CD4-positive, alpha-beta T cell treated with Interleukin-4 for 1 hour (primary cell): ENCODE measurements around the gene TENT4A.

Source experiments
- DNase-seq, 2 donors: peaks; one replicate each; pipeline ENCODE4 v3.0.0-alpha.2; 2020 to 2022

Gene TENT4A

DNA sequence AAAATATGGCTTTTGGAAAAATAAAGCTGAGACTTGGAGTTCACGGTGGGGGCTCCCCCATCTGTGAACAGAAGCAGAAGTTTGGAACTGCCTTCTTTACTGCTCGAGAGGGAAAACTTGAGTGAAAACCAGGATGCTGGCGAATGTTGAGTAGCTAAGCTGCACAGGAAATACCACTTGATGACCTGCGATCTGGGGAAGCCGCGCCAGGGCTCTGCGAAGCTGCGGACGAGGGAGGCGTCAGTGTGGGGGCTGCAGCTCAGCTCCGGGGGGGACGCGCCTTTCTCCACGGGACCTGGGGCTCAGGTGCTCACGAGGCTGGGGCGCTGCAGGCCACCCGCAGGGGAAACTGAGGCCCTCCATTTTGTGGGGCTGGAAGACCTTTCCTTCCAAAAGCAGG, 62.3 kb downstream of the TENT4A start:
- DNase-seq: no peak

- peak in 1 of 2 donors; percentile 25 for DNase-seq
Observed at GRCh38 chr5:6780802-6781391, 67.7 kb downstream of the TENT4A start.

GRCh38 chr5:6781716-6782115, 68.5 kb downstream of the TENT4A start:
- no peak for DNase-seq

- no peak for DNase-seq
Observed at GRCh38 chr5:6783787-6784186, 70.6 kb downstream of the TENT4A start.

DNA sequence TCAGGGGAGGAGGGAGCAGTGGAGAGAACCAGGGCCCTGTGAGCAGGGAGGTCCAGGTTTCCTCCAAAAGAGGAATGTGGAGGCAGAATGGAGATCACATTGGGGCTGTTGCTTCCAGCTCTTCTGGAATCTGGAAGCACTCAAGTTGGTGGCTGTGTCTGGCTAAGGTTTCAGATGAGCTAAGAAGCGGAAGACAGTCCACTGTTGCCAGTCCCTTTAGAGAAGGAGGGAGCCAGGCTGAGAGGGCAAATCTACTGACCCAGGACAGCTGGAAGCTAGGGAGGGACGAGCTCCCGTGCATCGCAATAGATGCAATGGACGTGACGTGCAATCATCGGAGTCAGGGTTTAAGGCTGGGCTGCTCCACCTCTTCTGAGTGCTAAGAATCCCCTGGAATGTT, 71.2 kb downstream of the TENT4A start:
- no peak for DNase-seq

DNA sequence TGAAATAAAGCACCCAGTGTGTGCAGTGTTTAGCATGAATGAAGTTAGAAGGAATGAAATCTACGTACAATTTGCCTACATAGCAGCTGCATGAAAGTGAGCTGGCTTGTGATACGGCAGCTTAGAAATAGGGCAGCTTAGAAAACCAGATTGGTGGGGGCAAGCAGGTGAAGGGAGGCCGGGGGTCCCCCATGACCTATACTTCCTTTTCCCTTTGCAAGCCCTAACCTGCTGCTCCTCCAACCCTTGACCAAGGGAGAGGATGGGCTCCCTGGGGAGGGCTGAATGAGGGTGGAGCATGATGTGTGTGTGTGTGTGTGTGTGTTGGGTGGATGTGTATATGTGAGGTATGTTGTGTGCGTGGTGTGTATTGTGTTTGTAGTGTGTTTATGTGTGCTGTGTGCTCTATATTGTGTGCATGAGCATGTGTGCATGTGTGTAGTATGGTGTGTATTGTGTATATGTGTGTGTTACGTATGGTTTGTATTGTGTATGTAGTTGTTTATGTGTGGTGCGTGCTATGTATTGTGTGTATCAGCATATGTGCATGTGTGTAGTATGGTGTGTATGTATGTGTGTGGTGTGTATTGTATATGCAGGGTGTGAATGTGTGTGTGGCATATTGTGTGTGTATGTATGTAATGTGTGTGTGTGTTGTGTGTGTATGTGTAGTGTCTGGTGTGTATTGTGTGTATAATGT, 72.1 kb downstream of the TENT4A start:
- no peak for DNase-seq

GRCh38 chr5:6785861-6786180, 72.6 kb downstream of the TENT4A start:
- DNase-seq: no peak

- peak in 1 of 2 donors; percentile 38 for DNase-seq
Observed at GRCh38 chr5:6786786-6787495, 73.7 kb downstream of the TENT4A start.

- DNase-seq: no peak
Observed at GRCh38 chr5:6787941-6788340, 74.7 kb downstream of the TENT4A start.

DNA sequence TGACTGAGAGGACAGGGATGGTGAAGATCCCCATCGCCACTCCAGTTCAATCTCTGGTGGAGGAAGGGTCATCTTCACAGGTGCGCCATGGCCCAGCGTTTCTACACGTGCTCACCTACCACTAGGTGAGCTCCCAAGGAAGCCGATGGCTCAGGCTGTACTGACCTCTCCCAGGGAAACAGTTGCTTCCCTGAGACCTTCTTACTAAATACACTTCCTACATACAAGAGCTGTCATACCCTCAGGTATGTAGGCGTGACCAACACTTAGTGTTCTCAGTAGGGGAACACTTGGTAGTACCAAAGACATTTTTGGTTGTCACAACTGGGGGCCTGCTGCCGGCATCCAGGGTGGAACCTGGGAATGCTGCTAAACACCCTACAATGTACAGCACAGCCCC, 75.2 kb downstream of the TENT4A start:
- DNase-seq: no peak

GRCh38 chr5:6788956-6789649, 75.9 kb downstream of the TENT4A start:
- DNase-seq: no peak

DNA sequence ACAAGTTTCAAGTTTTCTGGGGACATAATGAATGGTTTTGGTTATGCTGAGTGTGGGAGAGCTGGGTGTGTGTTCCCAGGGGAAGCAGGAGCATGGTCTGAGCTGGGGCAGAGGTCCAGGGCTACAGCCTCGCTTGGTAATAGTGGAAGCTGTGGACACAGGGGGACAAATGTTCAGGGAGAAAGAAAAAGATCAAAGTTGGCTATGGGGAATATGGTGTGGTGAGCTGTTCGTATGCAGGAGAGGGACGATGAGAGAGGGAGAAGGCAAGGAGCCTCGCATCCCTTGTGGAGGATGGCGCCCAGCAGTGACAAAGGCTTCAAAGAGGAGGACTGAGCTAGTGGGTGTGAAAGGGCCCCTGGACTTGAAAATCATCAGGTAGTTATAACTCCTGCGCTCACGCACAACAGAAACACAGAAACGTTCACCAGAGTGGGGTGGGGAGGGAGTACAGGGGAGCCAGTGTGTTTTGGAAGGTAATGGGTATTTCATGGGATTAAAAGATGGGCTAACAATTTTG, 77.2 kb downstream of the TENT4A start:
- no peak for DNase-seq

GRCh38 chr5:6791031-6791430, 77.8 kb downstream of the TENT4A start:
- no peak for DNase-seq

GRCh38 chr5:6792376-6792775, 79.1 kb downstream of the TENT4A start:
- DNase-seq: no peak

DNA sequence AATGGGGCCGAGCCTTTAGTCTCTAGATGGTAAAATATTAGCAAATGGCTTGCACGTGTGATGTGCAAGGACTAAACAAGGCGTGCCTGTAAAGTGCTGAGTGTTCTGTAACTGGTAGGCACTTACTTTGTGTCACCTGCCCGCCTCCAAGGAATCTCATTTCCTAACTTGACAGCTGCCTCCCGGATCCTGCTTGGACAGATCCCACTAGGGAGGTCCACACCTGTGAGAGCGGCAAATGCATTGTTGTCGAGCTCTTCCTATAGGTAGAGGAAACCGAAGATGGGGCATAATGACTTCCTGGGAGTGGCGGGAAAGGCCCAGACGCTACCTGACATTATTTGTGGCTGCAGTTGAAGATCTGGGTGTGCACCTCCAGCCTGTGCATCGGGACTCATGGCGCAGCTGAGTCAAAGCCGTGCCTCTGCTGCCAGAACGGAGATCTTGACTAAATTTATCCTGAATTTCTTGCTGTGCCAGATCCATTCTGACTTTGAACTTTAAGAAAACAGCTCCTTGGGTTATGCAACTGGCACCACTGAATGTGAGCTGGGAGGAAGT, 79.8 kb downstream of the TENT4A start:
- DNase-seq: no peak

DNA sequence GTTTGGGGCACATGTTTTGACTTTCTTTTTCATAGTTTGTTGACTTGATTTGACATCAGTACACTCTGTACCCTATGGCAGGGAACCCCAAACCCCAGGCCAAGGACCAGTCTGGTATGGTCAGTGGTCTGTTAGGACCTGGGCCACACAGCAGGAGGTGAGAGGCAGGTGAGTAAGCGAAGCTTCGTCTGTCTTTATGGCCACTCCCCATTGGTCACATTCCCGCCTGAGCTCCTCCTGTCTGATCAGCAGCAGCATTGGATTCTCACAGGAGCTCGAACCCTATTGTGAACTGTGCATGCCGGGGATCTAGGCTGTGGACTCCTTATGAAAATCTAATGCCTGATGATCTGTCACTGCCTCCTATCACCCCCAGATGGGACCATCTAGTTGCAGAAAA, 88.0 kb downstream of the TENT4A start:
- DNase-seq: no peak

- DNase-seq: no peak
Observed at GRCh38 chr5:6803981-6804550, 90.8 kb downstream of the TENT4A start.

GRCh38 chr5:6804766-6805501, 91.7 kb downstream of the TENT4A start:
- no peak for DNase-seq

GRCh38 chr5:6805841-6806240, 92.6 kb downstream of the TENT4A start:
- DNase-seq: no peak
